ENCODE measurements around the gene RABGEF1. TPM values are rescaled to one million over a fixed set of nuclear protein-coding genes. Genes with fewer than 3 reads are reported as not detected.
"Not testable (repeated sequence)": the region's sequence is repeated elsewhere in the genome, so short reads cannot be mapped to it uniquely, and the experiment has no call there.

The RABGEF1 gene
- total and polyA plus RNA-seq, 7 donors: 10.2 to 47.2 (median 36.4) TPM

- Histone ChIP-seq H3K27ac (no peak overlapping the region), H3K9me3 (no peaks in the 10 kb centered on the region), H3K4me1 (no peaks in the 10 kb centered on the region), H3K27me3 (no peaks in the 10 kb centered on the region), H3K4me3 (no peak overlapping the region), H3K36me3 (peaks cover 0 to 54% (median 11%) of the 10 kb centered on the region in 4 donors)
- intact Hi-C loops (cut with DNase I): no loop called here
- DNase-seq: no peak
- 98 to 99% methylated on average over 1 of the region's 1 CpG for WGBS, 2 donors
- TF ChIP-seq POLR2AphosphoS5 (IDR thresholded peaks at IDR 0.05): no peak
- no peak for TF ChIP-seq CTCF (IDR thresholded peaks at IDR 0.05)
- no peak for TF ChIP-seq POLR2A (IDR thresholded peaks at IDR 0.05)
- no peak for TF ChIP-seq EP300 (IDR thresholded peaks at IDR 0.05)
Measured at GRCh38 chr7:66713687-66714086, 26.8 kb upstream of the RABGEF1 start.

GRCh38 chr7:66716634-66717033 is 23.9 kb upstream of the RABGEF1 start:
- H3K9me3 ChIP-seq; H3K27me3 ChIP-seq; intact Hi-C loops (cut with DNase I); DNase-seq; H3K4me3 ChIP-seq; H3K4me1 ChIP-seq; H3K27ac ChIP-seq: not testable (repeated sequence)
- H3K36me3 ChIP-seq: peaks cover 0 to 48% (median 11%) of the 10 kb centered on the region in 4 donors
- 97% methylated on average over 7 of the region's 7 CpGs for WGBS, 2 donors

GRCh38 chr7:66720561-66720960 is 20.0 kb upstream of the RABGEF1 start:
- no peak for DNase-seq
- peaks cover 0 to 32% (median 10%) of the 10 kb centered on the region in 4 donors for H3K36me3 ChIP-seq
- H3K4me3 ChIP-seq: no peak overlapping the region
- no peak overlapping the region for H3K27ac ChIP-seq
- WGBS, 2 donors: 96 to 100% methylated on average over 1 of the region's 1 CpG
- intact Hi-C loops (cut with DNase I): no loop called here
- TF ChIP-seq EP300 (IDR thresholded peaks at IDR 0.05) (no peak), CTCF (IDR thresholded peaks at IDR 0.05) (no peak), POLR2AphosphoS5 (IDR thresholded peaks at IDR 0.05) (no peak), POLR2A (IDR thresholded peaks at IDR 0.05) (no peak)
- no peaks in the 10 kb centered on the region for H3K4me1 ChIP-seq
- H3K9me3 ChIP-seq: peaks cover 0 to 5% (median 1%) of the 10 kb centered on the region in 4 donors
- no peaks in the 10 kb centered on the region for H3K27me3 ChIP-seq

- no peak for DNase-seq
- Histone ChIP-seq H3K4me3 (no peak overlapping the region), H3K36me3 (peaks cover 0 to 29% (median 4%) of the 10 kb centered on the region in 4 donors), H3K27ac (no peak overlapping the region), H3K4me1 (no peaks in the 10 kb centered on the region), H3K27me3 (no peaks in the 10 kb centered on the region), H3K9me3 (peaks cover 0 to 5% (median 1%) of the 10 kb centered on the region in 4 donors)
- WGBS, 2 donors: 98 to 99% methylated on average over 2 of the region's 2 CpGs
- TF ChIP-seq EP300 (IDR thresholded peaks at IDR 0.05): no peak
- no peak for TF ChIP-seq POLR2A (IDR thresholded peaks at IDR 0.05)
- no peak for TF ChIP-seq CTCF (IDR thresholded peaks at IDR 0.05)
- no peak for TF ChIP-seq POLR2AphosphoS5 (IDR thresholded peaks at IDR 0.05)
- intact Hi-C loops (cut with DNase I): no loop called here
Measured at GRCh38 chr7:66725843-66726242, 14.7 kb upstream of the RABGEF1 start.

GRCh38 chr7:66727058-66727457 is 13.5 kb upstream of the RABGEF1 start:
- Histone ChIP-seq H3K9me3 (peaks cover 0 to 5% (median 1%) of the 10 kb centered on the region in 4 donors), H3K4me1 (no peaks in the 10 kb centered on the region), H3K27me3 (no peaks in the 10 kb centered on the region), H3K27ac (no peak overlapping the region), H3K36me3 (peaks cover 0 to 29% (median 4%) of the 10 kb centered on the region in 4 donors), H3K4me3 (no peak overlapping the region)
- intact Hi-C loops (cut with DNase I): no loop called here
- 95 to 96% methylated on average over 3 of the region's 3 CpGs for WGBS, 2 donors
- TF ChIP-seq EP300 (IDR thresholded peaks at IDR 0.05) (no peak), POLR2A (IDR thresholded peaks at IDR 0.05) (no peak), CTCF (IDR thresholded peaks at IDR 0.05) (no peak), POLR2AphosphoS5 (IDR thresholded peaks at IDR 0.05) (no peak)
- no peak for DNase-seq
